Lower lobe of right lung (tissue), 2 donors: Measurements from ENCODE around the gene COTL1. TPM values are rescaled to one million over a fixed set of nuclear protein-coding genes. Genes with fewer than 3 reads are reported as not detected.

Experiments used
- ATAC-seq, 2 donors: fragments of 200-7000 bp; cut with Tn5 transposase; one replicate each; pipeline ENCODE4 v1.9.1; 2020 to 2022; ENCODE audit warnings: mild to moderate bottlenecking in 2 of 2, moderate library complexity in 2 of 2
- DNase-seq: peaks from one replicate; pipeline ENCODE4 v3.0.0-alpha.2; 2020
- H3K27ac ChIP-seq: fragments of 200-600 bp; one replicate; pipeline ENCODE4 v1.8.0; 2022
- H3K27me3 ChIP-seq: fragments of 200-600 bp; one replicate; pipeline ENCODE4 v1.8.0; 2022; ENCODE audit warnings: low read depth
- H3K36me3 ChIP-seq: fragments of 200-600 bp; one replicate; pipeline ENCODE4 v1.8.0; 2022; ENCODE audit warnings: mild to moderate bottlenecking
- H3K4me1 ChIP-seq: fragments of 200-600 bp; one replicate; pipeline ENCODE4 v1.8.0; 2022
- H3K4me3 ChIP-seq: fragments of 200-600 bp; one replicate; pipeline ENCODE4 v1.8.0; 2022; ENCODE audit warnings: mild to moderate bottlenecking
- H3K9me3 ChIP-seq: fragments of 200-600 bp; one replicate; pipeline ENCODE4 v1.8.0; 2022
- CTCF ChIP-seq: fragments of 200-600 bp; IDR thresholded peaks from one replicate; pipeline ENCODE4 v1.8.0; 2022; ENCODE audit warnings: antibody characterized with exemption, mild to moderate bottlenecking
- intact Hi-C: fragments of 100-400 bp; cut with DNase I; formaldehyde crosslinking; loops from one replicate; pipeline ENCODE4 v1.11.0; 2022
- total RNA-seq: library from RNA; stranded (reverse); fragmentation: NEBNext Ultra II Directional; extraction: Animal tissue kit (Norgen Biotek cat#: 25700); gene quantifications from one replicate; pipeline ENCODE4 v1.2.1, GENCODE V29; 2021
- donor health status: DM: no; HTN: yes; CAD: no; lungs with severe emphysema.

The COTL1 gene
- total RNA-seq, 1 donor from 2014 or later: 221 TPM

- DNase-seq: no peak
- no peak for TF ChIP-seq CTCF
- H3K36me3 ChIP-seq: no peaks in the 10 kb centered on the region
- peak overlapping the region; percentile 64 for H3K27ac ChIP-seq
- intact Hi-C loops: no loop called here
- no peak for ATAC-seq
- peaks cover 68% of the 10 kb centered on the region for H3K4me1 ChIP-seq
- no peaks in the 10 kb centered on the region for H3K27me3 ChIP-seq
- H3K9me3 ChIP-seq: peaks cover 3% of the 10 kb centered on the region
- H3K4me3 ChIP-seq: no peak overlapping the region
These were observed 9.6 kb downstream of the COTL1 start for GRCh38 chr16:84608282-84608681.

- peak; percentile 56 to 61 for ATAC-seq
- Histone ChIP-seq H3K27ac (peak overlapping the region; percentile 64), H3K36me3 (no peaks in the 10 kb centered on the region), H3K4me1 (peaks cover 73% of the 10 kb centered on the region), H3K4me3 (no peak overlapping the region), H3K9me3 (peaks cover 3% of the 10 kb centered on the region), H3K27me3 (no peaks in the 10 kb centered on the region)
- intact Hi-C loops: no loop called here
- DNase-seq: no peak
- TF ChIP-seq CTCF: no peak
These were observed 10.2 kb downstream of the COTL1 start for GRCh38 chr16:84607694-84608093.

- Histone ChIP-seq H3K27me3 (no peaks in the 10 kb centered on the region), H3K4me1 (peaks cover 74% of the 10 kb centered on the region), H3K27ac (peak overlapping the region; percentile 64), H3K4me3 (no peak overlapping the region), H3K9me3 (peaks cover 3% of the 10 kb centered on the region), H3K36me3 (no peaks in the 10 kb centered on the region)
- DNase-seq (no peak), ATAC-seq (no peak)
- TF ChIP-seq CTCF: no peak
- intact Hi-C loops: no loop called here
These were observed 10.8 kb downstream of the COTL1 start for GRCh38 chr16:84607061-84607460.

- no peak for DNase-seq
- H3K4me1 ChIP-seq: peaks cover 74% of the 10 kb centered on the region
- intact Hi-C loops: no loop called here
These were observed 11.6 kb downstream of the COTL1 start for GRCh38 chr16:84606081-84606875.

GRCh38 chr16:84605339-84605848 is 12.5 kb downstream of the COTL1 start:
- Histone ChIP-seq H3K4me1 (peaks cover 75% of the 10 kb centered on the region), H3K27ac (no peak overlapping the region), H3K9me3 (peaks cover 3% of the 10 kb centered on the region), H3K27me3 (no peaks in the 10 kb centered on the region), H3K4me3 (no peak overlapping the region), H3K36me3 (no peaks in the 10 kb centered on the region)
- intact Hi-C loops: no loop called here
- DNase-seq (no peak), ATAC-seq (no peak)
- TF ChIP-seq CTCF: no peak

More at GRCh38 chr16:84606081-84606875, 11.6 kb downstream of the COTL1 start:
- Histone ChIP-seq H3K4me3 (no peak overlapping the region), H3K27ac (no peak overlapping the region), H3K27me3 (no peaks in the 10 kb centered on the region), H3K9me3 (peaks cover 3% of the 10 kb centered on the region), H3K36me3 (no peaks in the 10 kb centered on the region)
- no peak for ATAC-seq
- no peak for TF ChIP-seq CTCF
